Keratinocyte (primary cell): ENCODE results near the gene SND1. TPM values are rescaled to one million over a fixed set of nuclear protein-coding genes. Genes with fewer than 3 reads are reported as not detected.

Experiments
- DNase-seq: peaks from one replicate; pipeline ENCODE4 v3.0.0-alpha.2; 2011; ENCODE audit warnings: low read depth, missing footprints, low spot score
- FAIRE-seq: peaks from 2 replicates; lab custom pipeline; 2011; peaks lifted over from hg19 to GRCh38; lab: Jason Lieb, UNC
- H2AFZ ChIP-seq: 2 replicates; pipeline ENCODE4 v1.6.0; 2012; ENCODE audit warnings: low read length, control low read depth, inconsistent platforms; ENCODE audit not compliant: control insufficient read depth
- H3K27ac ChIP-seq: 2 replicates; pipeline ENCODE4 v1.5.1; 2011; ENCODE audit warnings: low read length; ENCODE audit not compliant: control insufficient read depth, insufficient read depth
- H3K27me3 ChIP-seq: 3 replicates; pipeline ENCODE4 v1.6.0; 2011; ENCODE audit warnings: low read length; ENCODE audit not compliant: control insufficient read depth, insufficient read depth; ENCODE audit errors: extremely low read depth
- H3K36me3 ChIP-seq, 2 experiments: 2 replicates in 1 of 2; 3 replicates in 1 of 2; pipeline ENCODE4 v1.5.1; 2011; ENCODE audit warnings: low read length in 2 of 2, mild to moderate bottlenecking in 1 of 2; ENCODE audit not compliant: control insufficient read depth in 2 of 2, insufficient read depth in 2 of 2; ENCODE audit errors: extremely low read depth in 1 of 2
- H3K4me1 ChIP-seq: 3 replicates; pipeline ENCODE4 v1.5.1; 2011; ENCODE audit warnings: low read length; ENCODE audit not compliant: control insufficient read depth, insufficient read depth; ENCODE audit errors: extremely low read depth
- H3K4me2 ChIP-seq: 3 replicates; pipeline ENCODE4 v1.6.0; 2011; ENCODE audit warnings: low read depth, low read length; ENCODE audit not compliant: control insufficient read depth, insufficient read depth; ENCODE audit errors: extremely low read depth
- H3K4me3 ChIP-seq, 3 experiments: fragments of 200-600 bp in 1 of 3; sonication (generic) in 1 of 3; 2 replicates in 2 of 3; 3 replicates in 1 of 3; pipeline ENCODE4 v1.5.1; 2011 to 2016; ENCODE audit warnings: low read length in 3 of 3, mild to moderate bottlenecking in 3 of 3, control low read depth in 2 of 3, inconsistent platforms in 1 of 3, low read depth in 1 of 3, mixed read lengths in 1 of 3, mixed run types in 1 of 3, moderate library complexity in 1 of 3; ENCODE audit not compliant: control insufficient read depth in 2 of 3, insufficient read depth in 2 of 3; ENCODE audit errors: extremely low read depth in 1 of 3
- H3K79me2 ChIP-seq: 2 replicates; pipeline ENCODE4 v1.6.0; 2012; ENCODE audit warnings: low read length; ENCODE audit not compliant: control insufficient read depth, insufficient read depth
- H3K9ac ChIP-seq: 3 replicates; pipeline ENCODE4 v1.6.0; 2011; ENCODE audit warnings: low read length; ENCODE audit not compliant: control insufficient read depth, insufficient read depth; ENCODE audit errors: extremely low read depth
- H3K9me1 ChIP-seq: 3 replicates; pipeline ENCODE4 v1.6.0; 2011; ENCODE audit warnings: low read length; ENCODE audit not compliant: control insufficient read depth, insufficient read depth; ENCODE audit errors: extremely low read depth
- H3K9me3 ChIP-seq: 2 replicates; pipeline ENCODE4 v1.5.1; 2012; ENCODE audit warnings: low read depth, low read length; ENCODE audit not compliant: control insufficient read depth
- H4K20me1 ChIP-seq: 3 replicates; pipeline ENCODE4 v1.6.0; 2011; ENCODE audit warnings: low read length; ENCODE audit not compliant: control insufficient read depth, insufficient read depth; ENCODE audit errors: extremely low read depth
- EZH2 ChIP-seq: IDR thresholded peaks from one replicate; pipeline ENCODE4 v1.6.1; 2012; ENCODE audit warnings: inconsistent platforms, mild to moderate bottlenecking, low read length, moderate library complexity
- dilution Hi-C: fragments of 300-500 bp; cut with MboI; formaldehyde crosslinking; loops from one replicate; pipeline ENCODE4 v1.7.0; 2020; ENCODE audit warnings: low sequenced_read_pairs; ENCODE audit not compliant: extremely low pct_ligation_motif_present
- polyA plus RNA-seq, 5 experiments: library from polyadenylated mRNA; depleted of rRNA in 3 of 5; stranded (reverse) in 3 of 5; stranded (forward) in 1 of 5; unstranded in 1 of 5; fragments of >200 nt; gene quantifications; 1 replicate in 1 of 5; 2 replicates in 3 of 5; 3 replicates in 1 of 5; pipeline versions ENCODE4 v1.2.1 to v1.2.3, GENCODE V29; 2011 to 2012; ENCODE audit warnings: missing spikeins in 2 of 5, low read depth in 1 of 5, low replicate concordance in 1 of 5
- TF ChIP-seq, protein P1 (sequence below), 3 experiments: IDR thresholded peaks in 1 of 3; conservative IDR thresholded peaks in 1 of 3; optimal IDR thresholded peaks in 1 of 3; 2 replicates in 2 of 3; 3 replicates in 1 of 3; pipeline versions ENCODE3 to v1.5.1; 2011; ENCODE audit warnings: low read length in 3 of 3, mild to moderate bottlenecking in 3 of 3, moderate library complexity in 2 of 3, control low read depth in 1 of 3, inconsistent platforms in 1 of 3; ENCODE audit not compliant: insufficient read depth in 2 of 3; ENCODE audit errors: extremely low read depth in 1 of 3

SND1 gene
- polyA plus RNA-seq, 1 donor (not counting 4 experiments of a cell fraction or from before 2014, with no cell fraction given): 140 TPM

GRCh38 chr7:127889677-127890076, 237.7 kb downstream of the SND1 start:
- Histone ChIP-seq H3K9me3 (no peaks in the 10 kb centered on the region), H2AFZ (no peak overlapping the region), H3K4me1 (peaks cover 21% of the 10 kb centered on the region), H3K9me1 (peaks cover 3% of the 10 kb centered on the region), H3K27ac (no peak overlapping the region), H3K4me2 (no peak overlapping the region), H3K36me3 (peaks cover 7 to 17% of the 10 kb centered on the region in 2 experiments), H3K79me2 (peaks cover 16% of the 10 kb centered on the region), H3K9ac (no peak overlapping the region), H3K4me3 (no peak overlapping the region), H3K27me3 (no peaks in the 10 kb centered on the region), H4K20me1 (peaks cover 12% of the 10 kb centered on the region)
- DNase-seq (no peak), FAIRE-seq (no peak)
- TF ChIP-seq, protein P1, sequence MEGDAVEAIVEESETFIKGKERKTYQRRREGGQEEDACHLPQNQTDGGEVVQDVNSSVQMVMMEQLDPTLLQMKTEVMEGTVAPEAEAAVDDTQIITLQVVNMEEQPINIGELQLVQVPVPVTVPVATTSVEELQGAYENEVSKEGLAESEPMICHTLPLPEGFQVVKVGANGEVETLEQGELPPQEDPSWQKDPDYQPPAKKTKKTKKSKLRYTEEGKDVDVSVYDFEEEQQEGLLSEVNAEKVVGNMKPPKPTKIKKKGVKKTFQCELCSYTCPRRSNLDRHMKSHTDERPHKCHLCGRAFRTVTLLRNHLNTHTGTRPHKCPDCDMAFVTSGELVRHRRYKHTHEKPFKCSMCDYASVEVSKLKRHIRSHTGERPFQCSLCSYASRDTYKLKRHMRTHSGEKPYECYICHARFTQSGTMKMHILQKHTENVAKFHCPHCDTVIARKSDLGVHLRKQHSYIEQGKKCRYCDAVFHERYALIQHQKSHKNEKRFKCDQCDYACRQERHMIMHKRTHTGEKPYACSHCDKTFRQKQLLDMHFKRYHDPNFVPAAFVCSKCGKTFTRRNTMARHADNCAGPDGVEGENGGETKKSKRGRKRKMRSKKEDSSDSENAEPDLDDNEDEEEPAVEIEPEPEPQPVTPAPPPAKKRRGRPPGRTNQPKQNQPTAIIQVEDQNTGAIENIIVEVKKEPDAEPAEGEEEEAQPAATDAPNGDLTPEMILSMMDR (optimal IDR thresholded peaks at IDR 0.05 in 1 of 3, IDR thresholded peaks at IDR 0.05 in 1 of 3, conservative IDR thresholded peaks at IDR 0.05 in 1 of 3; ENCODE audit: extremely low read depth in 1 of 3, insufficient read depth in 2 of 3, low read length in 3 of 3): no peak
- no peak for TF ChIP-seq EZH2
- dilution Hi-C loops: no loop called here

DNA sequence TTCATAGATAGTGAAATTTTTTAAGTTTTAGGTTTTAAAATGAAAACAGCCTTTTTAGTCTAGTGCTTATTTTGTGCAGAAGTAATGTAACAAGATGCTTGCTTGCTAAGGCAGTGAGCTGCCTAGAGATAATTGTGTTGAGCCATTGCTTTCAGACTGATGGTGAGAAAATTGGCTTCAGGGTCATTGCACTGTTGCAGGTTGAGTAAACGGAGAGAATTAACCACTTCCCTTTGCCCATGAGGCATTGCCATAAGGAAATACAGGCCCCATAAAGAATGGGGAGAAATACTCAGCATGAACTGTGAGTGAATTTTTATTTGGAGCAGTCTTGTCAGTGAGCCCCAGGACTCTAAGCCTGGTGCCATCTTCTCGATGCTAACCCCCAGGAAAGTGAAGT, 238.7 kb downstream of the SND1 start:
- H3K4me1 ChIP-seq: peaks cover 10% of the 10 kb centered on the region
- H3K9me1 ChIP-seq: peaks cover 5% of the 10 kb centered on the region
- no peak overlapping the region for H3K9ac ChIP-seq
- H3K4me2 ChIP-seq: no peak overlapping the region
- H2AFZ ChIP-seq: no peak overlapping the region
- H3K4me3 ChIP-seq: no peak overlapping the region
- TF ChIP-seq, protein P1 (optimal IDR thresholded peaks at IDR 0.05 in 1 of 3, IDR thresholded peaks at IDR 0.05 in 1 of 3, conservative IDR thresholded peaks at IDR 0.05 in 1 of 3; ENCODE audit: extremely low read depth in 1 of 3, insufficient read depth in 2 of 3, low read length in 3 of 3): no peak
- no peak for TF ChIP-seq EZH2
- H3K79me2 ChIP-seq: peaks cover 21% of the 10 kb centered on the region
- H4K20me1 ChIP-seq: peaks cover 9% of the 10 kb centered on the region
- no peaks in the 10 kb centered on the region for H3K27me3 ChIP-seq
- FAIRE-seq: no peak
- no peak for DNase-seq
- dilution Hi-C loops: no loop called here
- H3K27ac ChIP-seq: no peak overlapping the region
- no peaks in the 10 kb centered on the region for H3K9me3 ChIP-seq
- H3K36me3 ChIP-seq: peaks cover 7 to 17% of the 10 kb centered on the region in 2 experiments
